AG20443 (cell line): Measurements from ENCODE around the gene FERMT2.
"Not testable (repeated sequence)": the region's sequence is repeated elsewhere in the genome, so short reads cannot be mapped to it uniquely, and the experiment has no call there.

Experiments used
- DNase-seq: peaks from one replicate; pipeline ENCODE4 v3.0.0; 2012; ENCODE audit warnings: low spot score, mixed read lengths

FERMT2 gene

DNA sequence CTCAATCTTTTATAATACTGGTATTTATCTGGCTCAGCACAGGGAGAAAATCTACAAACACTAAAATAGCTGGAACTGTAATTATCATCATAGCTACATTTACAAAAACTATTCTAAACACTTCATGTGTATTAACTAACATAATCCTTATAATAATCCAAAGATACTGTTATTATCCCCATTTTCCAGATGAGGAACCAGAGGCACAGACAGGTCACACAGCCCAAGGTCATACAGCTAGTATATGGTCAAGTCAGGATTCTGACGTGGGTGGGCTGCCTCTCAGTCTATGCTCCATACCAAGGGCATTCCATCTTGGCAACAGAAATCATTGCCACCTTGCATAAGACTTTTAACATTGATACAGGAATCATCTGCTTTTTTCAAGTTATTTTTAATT, 11.4 kb downstream of the FERMT2 start:
- DNase-seq, result no peak

DNA sequence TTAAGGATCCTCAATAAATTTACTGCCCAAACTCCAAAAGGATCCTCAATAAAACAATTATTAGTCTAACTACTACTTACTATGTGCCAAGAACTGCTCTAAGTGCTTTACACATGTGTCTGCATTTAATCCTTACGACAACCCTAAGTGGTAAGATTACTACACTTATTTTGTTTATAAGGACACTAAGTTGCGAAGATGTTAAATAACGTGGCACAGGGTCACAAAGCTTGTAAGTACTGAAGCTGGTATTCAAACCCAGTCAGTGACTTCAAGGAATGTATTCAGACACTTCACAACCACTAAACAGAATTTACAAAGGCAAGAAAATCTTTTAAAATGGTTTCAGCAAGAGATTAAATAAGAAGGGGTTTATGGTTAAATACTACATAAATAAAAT, 13.0 kb downstream of the FERMT2 start:
- no peak for DNase-seq

DNA sequence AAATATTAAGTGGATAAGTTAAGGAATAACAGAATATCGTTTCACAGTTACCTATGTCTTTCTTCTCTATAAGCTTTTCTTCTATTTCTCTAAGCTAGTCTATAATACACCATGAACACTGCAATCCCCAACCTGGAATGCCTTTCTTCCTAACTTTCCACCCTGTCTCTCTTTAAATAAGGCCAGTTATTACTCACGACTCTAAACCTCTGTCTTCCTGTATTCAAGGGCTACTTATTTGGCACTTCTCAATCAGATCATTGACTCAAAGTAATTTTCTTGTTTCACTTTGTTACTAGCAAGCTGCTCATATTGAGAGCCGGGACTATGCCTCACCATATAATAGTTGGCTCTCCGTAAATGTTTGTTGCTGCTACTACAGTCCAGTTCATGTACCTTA, 13.5 kb downstream of the FERMT2 start:
- DNase-seq, result no peak

DNA sequence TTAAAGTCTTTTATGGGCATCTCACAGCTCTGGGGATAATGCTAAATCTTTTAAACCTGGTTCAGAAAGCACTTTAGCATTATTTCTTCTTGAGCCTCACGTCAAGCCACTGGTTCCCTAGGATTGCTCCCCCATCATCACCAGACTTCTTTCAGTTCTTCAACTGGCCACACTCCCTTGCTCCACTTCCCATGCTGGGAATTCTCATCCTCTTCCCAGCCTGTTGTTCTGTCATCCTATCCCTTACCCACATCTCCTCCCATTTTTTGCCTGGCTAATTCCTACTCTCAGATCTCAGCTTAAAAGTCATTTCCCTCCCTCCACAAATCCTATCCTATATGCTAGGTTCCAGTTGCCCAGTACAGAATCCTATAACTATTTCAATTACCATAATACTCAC, 14.4 kb downstream of the FERMT2 start:
- DNase-seq, result no peak

DNA sequence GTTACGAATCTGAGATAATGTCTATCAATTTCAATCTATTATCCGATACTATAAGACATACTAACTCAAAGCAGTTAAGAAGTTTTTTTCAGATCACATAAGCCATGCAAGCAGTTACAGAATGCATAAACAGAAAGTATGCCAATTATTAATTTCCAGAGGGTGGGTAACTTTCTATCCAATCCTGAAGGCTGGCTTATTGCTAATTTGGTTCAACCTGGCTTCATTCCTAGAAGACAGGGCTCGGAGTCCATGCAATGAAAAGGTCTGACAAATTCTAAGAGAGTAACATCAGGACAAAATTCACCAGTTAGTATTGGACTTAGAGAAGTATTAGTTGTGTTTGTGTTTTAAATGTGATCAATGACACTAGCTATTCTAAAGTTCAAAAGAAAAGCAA, 15.0 kb downstream of the FERMT2 start:
- DNase-seq, result no peak

DNA sequence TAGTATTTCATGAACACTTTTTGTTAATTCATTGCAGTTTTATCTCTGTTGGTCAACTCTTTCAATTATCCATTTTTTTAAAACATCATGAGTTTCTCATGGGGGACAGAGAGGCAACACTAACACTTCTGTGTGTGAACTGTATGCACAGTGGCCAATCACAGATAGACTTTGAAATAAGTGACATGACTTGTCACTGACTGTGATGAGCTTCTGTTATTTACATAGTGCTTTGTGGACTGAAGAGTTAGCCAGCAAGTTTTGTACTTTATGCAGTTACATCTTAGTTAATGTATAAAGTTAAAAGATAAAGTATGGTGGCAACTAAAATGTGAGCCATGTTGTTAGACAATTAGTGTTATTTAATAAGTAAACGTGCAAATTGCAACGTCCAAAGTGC, 16.1 kb downstream of the FERMT2 start:
- no peak for DNase-seq

DNA sequence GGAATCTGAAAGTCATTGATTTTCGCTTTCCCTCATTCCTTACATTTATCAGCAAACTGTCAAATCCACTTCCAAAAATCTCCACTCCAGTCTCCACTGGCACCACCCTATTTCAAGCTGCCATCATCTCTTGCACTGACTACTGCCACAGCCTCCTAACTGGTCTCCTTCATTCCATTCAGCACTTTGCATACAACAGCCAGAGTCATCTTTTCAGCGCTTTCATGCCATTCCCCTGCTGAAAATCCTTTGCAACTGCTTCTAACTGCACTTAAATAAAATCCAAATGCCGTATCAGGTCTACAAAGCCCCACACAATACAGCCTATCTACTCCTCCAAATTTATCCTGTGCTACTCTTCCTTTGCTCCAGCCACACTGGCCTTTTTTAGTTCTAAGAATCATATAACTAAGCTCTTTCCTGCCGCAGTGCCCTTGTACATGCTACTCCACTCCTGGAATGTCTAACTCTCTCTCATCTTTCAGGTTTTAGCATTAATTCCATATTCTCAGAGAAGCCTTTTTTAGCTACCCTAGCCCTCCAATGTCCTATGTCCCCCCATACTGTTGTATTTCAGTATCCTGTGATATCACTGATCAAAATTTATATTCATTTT, 21.6 kb downstream of the FERMT2 start:
- no peak for DNase-seq

DNA sequence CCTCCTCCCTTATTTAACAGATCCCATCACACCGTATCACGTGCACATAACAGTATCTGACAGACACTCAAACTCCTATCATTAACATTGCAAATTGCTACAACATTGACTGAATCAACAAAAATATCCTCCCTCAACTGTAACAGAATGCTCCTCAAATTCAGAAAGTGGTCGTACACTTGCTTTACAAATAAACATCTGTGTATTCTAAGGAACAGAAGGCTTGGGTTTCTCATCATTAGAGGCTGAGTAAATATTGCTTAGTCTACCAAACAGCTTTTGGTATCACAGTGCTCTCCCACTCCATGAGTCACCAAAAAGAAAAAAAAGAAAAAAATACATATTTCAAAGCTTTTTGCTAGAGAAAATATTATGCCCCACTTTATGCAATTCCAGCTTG, 23.9 kb downstream of the FERMT2 start:
- DNase-seq, result peak; percentile 35

DNA sequence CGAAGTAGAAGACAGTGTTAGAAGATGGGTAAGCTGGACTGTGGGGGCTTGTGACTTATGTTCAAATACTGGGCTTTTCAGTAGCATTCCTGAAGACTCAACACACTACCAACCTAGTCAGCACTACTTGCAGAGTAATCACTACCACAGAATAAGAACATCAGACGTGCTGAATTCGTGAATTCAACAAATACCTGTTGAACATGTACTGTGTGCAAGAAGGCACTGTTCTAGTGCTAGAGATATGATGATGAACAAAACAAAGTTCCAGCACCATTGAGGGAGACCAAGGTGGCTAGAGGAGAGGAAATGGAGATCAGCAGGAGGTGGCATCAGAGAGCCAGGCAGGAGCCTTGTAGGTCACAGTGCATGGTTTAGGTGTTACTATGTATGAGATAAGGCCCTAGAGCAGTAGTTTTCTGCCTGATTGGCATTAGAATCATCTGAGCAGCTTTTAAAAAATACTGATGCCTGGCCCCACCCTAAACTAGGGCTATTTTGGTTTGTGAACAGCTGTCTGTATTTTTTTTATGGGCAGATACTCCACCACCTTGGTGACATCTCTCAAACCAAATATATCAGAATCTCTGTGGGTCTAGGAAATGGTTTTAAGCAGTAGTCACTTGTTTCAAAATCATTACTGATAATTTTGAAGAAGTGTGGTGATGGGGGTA, 26.8 kb downstream of the FERMT2 start:
- DNase-seq, result no peak

DNA sequence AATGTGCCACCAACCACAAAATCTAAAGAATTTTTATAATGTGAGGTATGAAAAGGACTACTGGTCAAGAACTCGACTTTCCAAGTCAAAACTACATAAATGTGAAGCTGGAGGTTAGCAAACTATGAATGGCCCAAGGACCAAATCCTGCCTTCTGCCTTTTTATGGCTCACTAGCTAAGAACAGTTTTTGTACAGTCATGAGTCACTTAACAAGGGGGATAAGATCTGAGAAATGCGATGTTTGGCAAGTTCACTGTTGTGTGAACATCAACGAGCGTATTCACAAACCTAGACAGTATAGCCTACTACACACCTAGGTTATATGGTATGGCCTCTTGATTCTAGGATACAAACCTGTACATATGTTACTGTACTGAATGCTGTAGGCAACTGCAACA, 28.2 kb downstream of the FERMT2 start:
- DNase-seq, result peak; percentile 32

DNA sequence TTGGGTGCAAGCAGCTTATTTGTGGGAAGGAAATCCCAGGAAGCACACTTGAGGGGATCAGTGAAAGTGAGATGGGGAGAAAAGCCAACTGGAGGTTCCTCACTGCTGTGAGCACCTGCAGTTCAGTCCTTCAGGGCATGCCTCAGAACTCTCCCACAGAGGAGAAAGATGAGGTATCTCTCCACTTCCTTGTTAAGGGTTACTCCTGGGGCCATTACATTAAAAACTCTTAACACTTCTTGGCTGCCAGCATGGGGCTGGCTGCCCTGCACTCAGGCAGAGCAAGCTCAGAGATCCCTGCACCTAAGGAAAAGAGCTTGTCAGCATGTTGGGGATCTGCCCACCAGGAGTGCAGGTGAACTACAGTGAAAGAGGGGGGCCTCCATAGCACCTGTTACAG, 28.8 kb downstream of the FERMT2 start:
- no peak for DNase-seq

DNA sequence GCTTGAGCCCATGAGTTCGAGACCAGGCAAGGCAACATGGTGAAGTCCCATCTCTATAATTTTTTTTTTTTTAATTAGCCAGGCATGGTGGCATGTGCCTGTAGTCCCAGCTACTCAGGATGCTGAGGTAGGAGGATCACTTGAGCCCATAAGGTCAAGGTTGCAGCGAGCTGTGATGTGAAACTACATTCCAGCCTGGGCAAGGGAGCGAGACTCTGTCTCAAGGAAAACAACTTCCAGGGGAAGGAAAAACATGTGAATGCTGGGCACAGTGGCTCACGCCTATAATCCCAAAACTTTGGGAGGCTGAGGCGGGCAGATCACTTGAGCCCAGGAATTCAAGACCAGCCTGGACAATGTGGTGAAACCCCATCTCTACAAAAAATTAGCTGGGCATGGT, 30.4 kb downstream of the FERMT2 start:
- DNase-seq, result not testable (repeated sequence)

DNA sequence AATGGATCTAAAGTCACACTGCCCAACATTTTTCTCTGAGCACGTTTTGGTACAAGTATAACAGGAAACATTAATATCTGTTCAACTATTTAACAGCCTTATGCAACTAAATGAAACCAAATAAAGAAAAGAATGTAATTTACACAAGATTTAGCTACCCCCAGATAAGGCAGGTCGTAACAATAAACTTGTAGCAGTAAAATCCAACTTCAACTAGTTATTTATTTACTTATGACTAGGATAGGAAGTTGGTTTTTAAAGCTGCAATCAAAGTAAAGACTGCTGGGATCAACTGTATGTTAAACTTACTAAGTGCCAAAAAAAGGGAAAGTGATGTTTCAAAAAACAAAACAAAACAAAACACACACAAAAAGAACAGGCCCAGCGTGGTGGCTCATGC, 30.9 kb downstream of the FERMT2 start:
- no peak for DNase-seq

DNA sequence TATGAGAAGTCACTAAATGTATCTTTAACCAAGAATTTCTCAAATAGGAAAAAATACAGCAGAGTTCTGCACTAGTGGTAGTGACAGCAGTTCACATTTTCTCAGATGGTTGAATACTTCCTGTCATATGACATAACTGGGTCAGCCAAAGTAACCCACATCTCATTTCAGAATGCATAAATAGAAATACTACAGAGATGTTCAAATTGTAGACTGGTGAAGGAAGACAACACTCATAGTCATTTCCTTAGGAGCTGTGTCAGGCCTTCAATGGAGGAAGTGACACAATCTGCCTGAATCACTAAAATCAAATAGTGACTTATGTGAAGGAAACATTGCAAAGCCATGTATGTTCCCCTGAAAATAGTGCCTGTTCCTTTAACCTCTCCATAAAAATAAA, 32.4 kb downstream of the FERMT2 start:
- DNase-seq, result peak; percentile 33

DNA sequence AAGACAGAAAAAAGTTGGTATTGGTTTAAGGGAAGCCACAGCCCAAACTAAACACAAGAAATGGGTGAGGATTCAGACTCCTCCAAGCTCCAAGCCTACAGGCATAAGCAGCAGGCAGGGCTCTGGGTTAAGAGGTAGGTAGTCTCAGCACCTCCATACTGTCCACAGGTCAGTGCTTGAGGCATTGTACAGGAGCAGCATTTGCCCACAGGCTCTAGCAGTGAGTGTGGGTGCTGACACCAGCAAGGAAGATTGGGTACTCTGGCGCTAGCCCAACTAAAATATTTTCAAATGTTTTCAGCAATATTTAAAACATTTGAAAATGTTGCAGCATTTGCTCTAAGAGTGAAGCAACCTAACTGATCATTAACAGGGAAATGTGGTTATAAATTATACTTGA, 33.1 kb downstream of the FERMT2 start:
- DNase-seq, result peak; percentile 29

DNA sequence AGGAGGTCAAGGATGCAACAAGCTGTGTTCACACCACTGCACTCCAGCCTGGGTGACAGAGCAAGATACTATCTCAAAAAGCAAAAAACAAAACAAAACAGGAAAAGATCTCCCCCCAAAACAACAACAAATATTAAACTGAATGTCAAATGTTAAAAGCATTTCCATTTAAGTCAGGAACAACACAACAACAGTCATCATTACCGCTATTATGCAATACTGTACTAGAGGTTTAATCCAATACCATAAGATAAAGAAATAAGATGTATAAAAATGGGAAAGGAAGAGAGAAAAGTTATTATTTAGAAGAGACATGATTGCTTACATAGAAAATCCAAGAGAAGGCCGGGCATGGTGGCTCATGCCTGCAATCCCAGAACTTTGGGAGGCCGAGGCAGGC, 36.6 kb downstream of the FERMT2 start:
- DNase-seq, result no peak

DNA sequence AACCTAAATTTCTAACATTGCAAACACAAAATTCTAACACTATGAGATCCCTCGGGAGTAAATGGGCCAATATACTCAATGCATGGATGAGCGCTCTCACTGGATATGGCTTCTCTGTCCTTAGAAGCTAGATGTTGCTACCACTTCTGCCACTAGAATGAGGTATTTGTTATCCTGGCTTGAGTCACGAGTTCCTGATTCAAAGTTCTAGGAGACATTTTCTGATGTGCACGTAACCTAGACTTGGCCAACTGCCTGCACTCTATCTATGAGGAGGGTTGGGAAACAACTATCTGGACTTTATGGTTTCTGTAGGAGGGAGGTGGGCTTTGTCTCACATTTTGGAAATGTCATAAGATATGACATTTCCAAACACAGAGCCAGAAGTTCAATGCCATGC, 37.6 kb downstream of the FERMT2 start:
- DNase-seq, result no peak

DNA sequence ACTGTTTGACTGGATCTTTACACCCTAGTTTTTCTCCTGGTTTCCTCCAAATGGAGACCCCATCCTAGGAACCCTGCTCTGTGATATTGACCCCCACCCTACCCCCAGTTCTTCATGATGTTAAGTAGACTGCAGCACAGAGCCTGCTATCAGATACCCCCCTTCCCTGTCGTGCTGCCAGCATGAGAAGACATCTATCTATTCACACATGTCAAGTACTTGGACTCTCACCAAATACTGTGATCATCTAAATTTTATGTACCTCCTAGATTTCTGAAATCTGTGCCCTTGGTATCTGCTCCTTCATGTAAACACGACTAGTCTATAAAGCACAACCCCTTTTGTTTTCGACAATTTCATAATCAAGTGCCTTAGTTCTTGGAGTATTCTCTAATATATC, 38.9 kb downstream of the FERMT2 start:
- DNase-seq, result no peak

DNA sequence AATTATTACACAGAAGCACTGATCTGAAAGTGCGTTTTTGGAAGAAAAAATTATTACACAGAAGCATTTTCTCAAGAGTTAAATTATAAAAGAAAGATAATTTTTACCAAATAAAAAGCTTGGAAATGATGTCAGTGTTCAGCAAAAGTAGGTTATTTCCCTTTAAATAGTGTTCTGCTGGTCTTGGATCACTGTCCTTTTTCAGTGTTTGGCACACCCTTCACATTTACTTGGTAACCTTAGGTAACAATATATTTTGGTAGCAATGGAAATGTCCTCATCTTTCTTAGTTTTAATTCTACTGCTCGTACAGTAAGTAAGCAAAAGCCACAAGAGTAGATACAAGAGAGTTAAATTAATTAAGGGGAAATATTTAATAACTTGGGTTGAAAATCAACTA, 40.3 kb downstream of the FERMT2 start:
- DNase-seq, result peak; percentile 48

DNA sequence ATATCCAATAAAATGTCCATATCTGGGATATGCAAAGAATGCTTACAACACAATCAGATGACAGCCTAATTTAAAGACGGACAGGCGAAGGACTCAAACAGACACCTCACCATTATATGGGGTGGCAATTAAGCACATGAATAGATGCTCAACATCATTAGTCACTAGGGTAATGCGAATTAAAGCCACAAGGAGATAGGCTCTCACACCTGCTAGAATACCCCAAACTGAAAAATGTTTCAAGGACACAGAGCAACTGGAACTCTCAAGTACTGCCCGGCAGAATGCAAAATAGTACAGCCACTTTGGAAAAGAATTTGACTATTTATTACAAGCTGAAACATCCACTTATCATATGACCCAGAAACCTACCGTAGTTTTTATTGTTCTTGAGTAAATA, 42.9 kb downstream of the FERMT2 start:
- DNase-seq, result no peak

DNA sequence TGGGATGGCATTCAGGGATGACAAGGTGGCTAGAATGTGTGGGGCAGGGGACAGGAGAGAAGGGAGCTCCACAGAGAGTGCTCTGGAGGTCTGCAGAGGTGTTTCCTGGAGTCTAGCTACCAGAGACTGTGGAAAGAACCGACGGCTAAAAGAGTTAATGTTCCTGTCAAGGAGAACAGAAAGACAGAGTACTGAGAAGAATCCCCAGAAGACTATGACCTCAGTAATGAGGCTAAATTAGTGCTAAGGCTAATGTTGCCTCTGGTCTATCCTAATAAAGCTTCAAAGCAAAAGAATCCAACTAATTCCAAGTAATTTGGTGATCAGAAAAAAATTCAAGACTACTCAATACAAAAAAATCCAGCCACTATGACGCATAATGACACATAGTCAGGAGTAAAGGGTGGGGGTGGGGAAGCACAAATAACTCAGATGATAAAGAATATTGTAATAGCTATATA, 44.7 kb downstream of the FERMT2 start:
- peak; percentile 56 for DNase-seq

DNA sequence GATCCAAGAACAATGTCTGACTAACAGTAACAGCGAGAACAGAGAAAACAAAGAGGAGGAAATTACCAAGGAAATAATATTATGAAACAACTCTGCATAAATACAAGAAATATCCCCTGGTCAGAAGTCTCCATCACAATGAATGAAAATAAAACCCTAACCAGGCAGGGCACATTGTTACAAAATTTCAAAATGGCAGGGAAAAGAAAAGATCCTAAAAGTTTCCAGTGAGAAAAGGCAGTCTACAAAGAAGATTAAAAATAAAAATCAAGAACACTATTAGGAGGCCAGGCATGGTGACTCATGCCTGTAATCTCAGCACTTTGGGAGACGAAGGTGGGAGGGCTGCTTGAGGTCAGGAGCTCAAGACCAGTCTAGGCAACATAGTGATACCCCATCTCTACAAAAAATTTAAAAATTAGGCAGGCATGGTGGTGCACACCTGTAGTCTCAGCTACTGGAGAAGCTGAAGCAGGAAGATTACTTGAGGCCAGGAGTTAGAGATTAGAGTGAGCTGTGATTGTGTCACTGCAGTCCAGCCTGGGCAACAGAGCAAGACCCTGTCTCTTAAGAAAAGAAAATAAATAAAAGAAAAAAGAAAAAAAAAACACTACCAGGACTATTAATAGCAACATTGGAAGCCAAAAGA, 47.8 kb downstream of the FERMT2 start:
- DNase-seq, result no peak

DNA sequence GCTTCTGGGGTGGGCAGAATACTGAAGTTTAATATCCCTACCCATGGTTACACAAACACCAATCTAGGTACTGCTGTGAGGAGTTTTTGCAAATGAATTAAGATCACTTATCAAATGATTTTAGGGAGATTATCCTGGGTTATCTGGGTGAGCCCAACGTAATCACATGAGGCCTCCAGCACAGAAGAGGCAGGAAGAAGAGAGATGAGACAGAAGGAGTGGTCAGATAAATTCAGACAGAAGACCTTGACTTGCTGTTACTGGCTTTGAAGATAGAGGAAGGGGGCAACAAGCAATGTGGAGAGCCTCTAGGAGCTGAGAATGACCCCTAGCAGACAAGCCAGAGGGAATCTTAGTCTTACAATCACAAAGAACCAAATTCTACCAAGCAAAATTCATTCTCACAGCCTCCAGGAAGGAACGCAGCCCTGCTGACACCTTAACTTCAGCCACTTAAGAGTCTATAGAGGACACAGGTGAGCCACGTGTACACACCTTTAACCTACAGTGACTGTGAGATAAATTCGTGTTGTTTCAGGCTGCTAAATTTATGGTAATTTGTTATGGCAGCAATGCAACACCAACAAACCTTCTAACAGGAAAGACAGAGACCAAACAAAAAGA, 49.4 kb downstream of the FERMT2 start:
- DNase-seq, result no peak
